Kidney (tissue), 14 donors: ENCODE results near the gene LMO3. TPM values are rescaled to one million over a fixed set of nuclear protein-coding genes. Genes with fewer than 3 reads are reported as not detected.
A peak's percentile ranks its signal among the peaks of the same experiment; 100 is the strongest.

Source experiments
- DNase-seq, 5 donors: peaks; one replicate each; pipeline ENCODE4 v3.0.0-alpha.2; 2013 to 2020
- FAIRE-seq: peaks from 2 replicates; lab custom pipeline; 2012; peaks lifted over from hg19 to GRCh38; lab: Jason Lieb, UNC
- H3K27ac ChIP-seq, 2 donors: one replicate each; pipeline ENCODE4 v1.7.0; 2013; ENCODE audit warnings: low read depth in 2 of 2, low read length in 2 of 2, inconsistent platforms in 1 of 2
- H3K27me3 ChIP-seq: one replicate; pipeline ENCODE4 v1.7.1; 2013; ENCODE audit warnings: low read length, inconsistent platforms; ENCODE audit not compliant: control insufficient read depth, insufficient read depth
- H3K36me3 ChIP-seq, 3 donors: one replicate each; pipeline versions ENCODE4 v1.7.0 to v1.7.1; 2013; ENCODE audit warnings: low read length in 3 of 3, control low read depth in 1 of 3, inconsistent platforms in 1 of 3; ENCODE audit not compliant: insufficient read depth in 3 of 3, control insufficient read depth in 2 of 3
- H3K4me1 ChIP-seq, 3 donors: one replicate each; pipeline versions ENCODE4 v1.7.0 to v1.7.1; 2013; ENCODE audit warnings: low read length in 3 of 3, inconsistent platforms in 1 of 3, low read depth in 1 of 3; ENCODE audit not compliant: control insufficient read depth in 2 of 3, insufficient read depth in 2 of 3
- H3K4me3 ChIP-seq, 3 donors: one replicate each; pipeline versions ENCODE4 v1.7.0 to v1.8.1; 2013; ENCODE audit warnings: low read length in 3 of 3, control low read depth in 1 of 3, inconsistent platforms in 1 of 3
- H3K9ac ChIP-seq, 3 donors: one replicate each; pipeline versions ENCODE4 v1.7.0 to v1.7.1; 2013; ENCODE audit warnings: low read length in 3 of 3, control low read depth in 1 of 3, inconsistent platforms in 1 of 3
- H3K9me3 ChIP-seq, 3 donors: one replicate each; pipeline versions ENCODE4 v1.7.0 to v1.7.1; 2013; ENCODE audit warnings: low read length in 3 of 3, control low read depth in 1 of 3, inconsistent platforms in 1 of 3; ENCODE audit not compliant: control insufficient read depth in 2 of 3, insufficient read depth in 1 of 3
- intact Hi-C: fragments of 100-400 bp; cut with DNase I; formaldehyde crosslinking; loops from one replicate; pipeline ENCODE4 v1.11.1; 2022
- polyA plus RNA-seq: library from polyadenylated mRNA; stranded (reverse); fragments of 350-450 nt; fragmentation: Illumina TruSeq; extraction: RNeasy Lipid Tissue Mini Kit (QIAGEN cat#74804); gene quantifications from one replicate; pipeline ENCODE4 v1.2.3, GENCODE V29; 2014; ENCODE audit warnings: low read depth, low replicate concordance; ENCODE audit not compliant: insufficient read depth
- total RNA-seq: library from RNA; stranded (reverse); fragmentation: NEBNext Ultra II Directional; extraction: Animal tissue kit (Norgen Biotek cat#: 25700); gene quantifications from one replicate; pipeline ENCODE4 v1.2.1, GENCODE V29; 2021
- TF ChIP-seq, protein P1 (sequence below): IDR thresholded peaks from 3 replicates; pipeline ENCODE4 v1.5.1; 2012; ENCODE audit warnings: mild to moderate bottlenecking, moderate library complexity, borderline replicate concordance; ENCODE audit not compliant: insufficient read depth; ENCODE audit errors: extremely low read depth
- donor health status: control.
- donor health status: control.
- donor health status: control.
- donor health status: control.
- donor health status: control.
- donor health status: DM: yes; HTN: yes; CAD: no.
- donor health status: Normal renal cell carcinoma (clear cell type).

LMO3 gene
- total and polyA plus RNA-seq, 2 donors from 2014 or later, result 3.7 to 4.6 TPM

- DNase-seq (no peak), FAIRE-seq (no peak)
- Histone ChIP-seq H3K4me1 (peaks cover 0 to 6% (median 4%) of the 10 kb centered on the region in 3 donors), H3K9me3 (no peaks in the 10 kb centered on the region), H3K9ac (no peak overlapping the region), H3K36me3 (no peaks in the 10 kb centered on the region), H3K27me3 (peaks cover 38% of the 10 kb centered on the region), H3K27ac (no peak overlapping the region), H3K4me3 (peak overlapping the region in 1 of 3 donors; percentile 8)
- TF ChIP-seq, protein P1, sequence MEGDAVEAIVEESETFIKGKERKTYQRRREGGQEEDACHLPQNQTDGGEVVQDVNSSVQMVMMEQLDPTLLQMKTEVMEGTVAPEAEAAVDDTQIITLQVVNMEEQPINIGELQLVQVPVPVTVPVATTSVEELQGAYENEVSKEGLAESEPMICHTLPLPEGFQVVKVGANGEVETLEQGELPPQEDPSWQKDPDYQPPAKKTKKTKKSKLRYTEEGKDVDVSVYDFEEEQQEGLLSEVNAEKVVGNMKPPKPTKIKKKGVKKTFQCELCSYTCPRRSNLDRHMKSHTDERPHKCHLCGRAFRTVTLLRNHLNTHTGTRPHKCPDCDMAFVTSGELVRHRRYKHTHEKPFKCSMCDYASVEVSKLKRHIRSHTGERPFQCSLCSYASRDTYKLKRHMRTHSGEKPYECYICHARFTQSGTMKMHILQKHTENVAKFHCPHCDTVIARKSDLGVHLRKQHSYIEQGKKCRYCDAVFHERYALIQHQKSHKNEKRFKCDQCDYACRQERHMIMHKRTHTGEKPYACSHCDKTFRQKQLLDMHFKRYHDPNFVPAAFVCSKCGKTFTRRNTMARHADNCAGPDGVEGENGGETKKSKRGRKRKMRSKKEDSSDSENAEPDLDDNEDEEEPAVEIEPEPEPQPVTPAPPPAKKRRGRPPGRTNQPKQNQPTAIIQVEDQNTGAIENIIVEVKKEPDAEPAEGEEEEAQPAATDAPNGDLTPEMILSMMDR, result no peak
- intact Hi-C loops, result no loop called here
These were observed 4.1 kb upstream of the LMO3 start for GRCh38 chr12:16610001-16610585.

DNA sequence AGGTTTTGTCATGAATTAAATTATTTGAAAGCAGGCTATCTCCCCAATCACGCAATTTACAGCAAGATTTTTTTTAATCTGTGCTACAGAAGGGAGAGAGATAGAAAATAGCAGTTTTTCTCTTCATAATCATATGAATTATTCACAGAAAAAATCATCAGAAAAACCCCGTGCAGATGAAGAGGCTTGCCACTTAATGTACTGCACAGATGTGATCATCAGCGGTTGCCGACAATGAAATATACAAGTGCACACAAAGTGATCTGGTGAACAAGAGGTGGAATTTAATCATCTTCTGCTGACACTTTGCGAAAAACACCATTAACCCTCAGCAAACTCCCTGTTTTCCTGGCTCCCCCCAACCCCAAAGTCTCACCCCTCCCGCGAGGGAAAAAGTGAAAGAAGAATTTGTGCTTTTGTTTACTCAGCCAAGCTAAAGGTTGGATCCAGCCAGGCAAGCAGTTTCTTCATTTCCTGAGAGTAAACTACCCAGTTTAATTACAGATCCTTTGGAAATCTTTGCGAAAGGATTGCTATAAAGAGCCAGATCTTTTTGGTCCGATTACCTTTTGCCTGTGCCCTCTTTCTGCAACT is 3.1 kb upstream of the LMO3 start:
- Histone ChIP-seq H3K36me3 (no peaks in the 10 kb centered on the region), H3K4me3 (peak overlapping the region in 2 of 3 donors; percentile 40 to 51), H3K27me3 (peaks cover 40% of the 10 kb centered on the region), H3K27ac (no peak overlapping the region), H3K9ac (no peak overlapping the region), H3K4me1 (peaks cover 0 to 6% (median 6%) of the 10 kb centered on the region in 3 donors), H3K9me3 (no peaks in the 10 kb centered on the region)
- intact Hi-C loops, result no loop called here
- peak in 2 of 5 donors; percentile 35 to 38 for DNase-seq
- no peak for FAIRE-seq
- TF ChIP-seq, protein P1, result no peak

DNA sequence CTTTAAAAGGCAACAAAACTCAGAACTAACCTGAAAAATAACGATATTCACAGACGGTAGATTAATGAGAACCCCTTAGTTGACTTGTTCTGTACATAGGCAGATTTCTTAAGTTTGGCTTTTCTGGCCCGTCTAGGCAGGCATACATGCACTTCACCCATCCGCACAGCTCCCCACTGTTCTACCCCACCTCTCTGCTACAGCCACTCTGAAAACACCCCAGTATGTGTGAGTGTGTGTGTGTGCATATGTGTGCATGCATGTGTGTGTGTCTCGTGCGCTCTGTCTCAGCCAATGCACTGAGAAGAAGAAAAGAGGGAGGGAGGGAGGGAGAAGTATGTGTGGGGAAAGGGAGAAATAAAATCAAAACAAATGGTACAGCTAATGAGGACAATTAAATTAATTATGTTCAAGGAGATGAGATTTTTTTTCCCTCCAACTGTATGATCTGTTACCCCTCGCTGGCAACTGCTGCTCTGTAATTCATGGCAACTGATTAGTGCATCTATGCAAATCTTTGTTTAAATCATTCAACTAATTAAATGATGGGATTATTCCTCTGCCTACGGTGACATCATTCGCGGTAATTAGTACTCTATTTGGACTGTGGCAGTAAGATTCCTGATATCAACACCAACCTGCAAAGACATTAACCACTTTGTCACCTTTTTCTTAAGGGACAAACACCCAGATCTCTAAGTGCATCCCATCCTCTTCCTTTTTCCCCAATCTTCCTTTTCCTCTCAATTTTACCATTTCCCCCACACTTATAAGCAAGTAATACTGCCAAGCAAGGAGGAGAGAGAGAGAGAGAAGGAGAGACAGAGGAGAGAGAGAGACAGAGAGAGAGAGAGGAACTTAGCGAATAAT is 2.2 kb upstream of the LMO3 start:
- Histone ChIP-seq H3K4me3 (peak overlapping the region in 1 of 3 donors; percentile 51), H3K36me3 (no peaks in the 10 kb centered on the region), H3K9me3 (no peaks in the 10 kb centered on the region), H3K9ac (no peak overlapping the region), H3K27ac (no peak overlapping the region), H3K4me1 (peaks cover 0 to 6% (median 6%) of the 10 kb centered on the region in 3 donors), H3K27me3 (peaks cover 42% of the 10 kb centered on the region)
- intact Hi-C loops, result no loop called here
- DNase-seq (no peak), FAIRE-seq (no peak)
- TF ChIP-seq, protein P1, result no peak
